Activated B cell treated with CpG ODN at 0.5 μM for 24 hours (primary cell): Measurements from ENCODE around the gene KCNQ2. TPM values are rescaled to one million over a fixed set of nuclear protein-coding genes. Genes with fewer than 3 reads are reported as not detected.

Experiments used
- ATAC-seq: fragments of 200-7000 bp; cut with Tn5 transposase; one replicate; pipeline ENCODE4 v1.10.0; 2021; ENCODE audit warnings: low read depth, mild to moderate bottlenecking, moderate library complexity
- CTCF ChIA-PET: fragments of 350-600 bp; sonication (Branson Sonifier 250); formaldehyde crosslinking; loops from one replicate; lab custom pipeline; 2021; ENCODE audit warnings: antibody characterized with exemption; lab: Charles Lee
- POLR2A ChIA-PET: fragments of 350-600 bp; sonication (Branson Sonifier 250); formaldehyde crosslinking; loops from one replicate; lab custom pipeline; 2021; ENCODE audit warnings: antibody characterized with exemption; lab: Charles Lee
- DNase-seq: peaks from one replicate; pipeline ENCODE4 v3.0.0; 2022
- H3K27ac Mint-ChIP-seq: one replicate; pipeline ENCODE4 v1.8.0; 2020; ENCODE audit warnings: mixed read lengths
- H3K27me3 Mint-ChIP-seq: one replicate; pipeline ENCODE4 v1.8.0; 2021; ENCODE audit warnings: mixed read lengths
- H3K36me3 Mint-ChIP-seq: one replicate; pipeline ENCODE4 v1.8.0; 2021; ENCODE audit warnings: low read depth, mixed read lengths
- H3K4me1 Mint-ChIP-seq: one replicate; pipeline ENCODE4 v1.8.0; 2021; ENCODE audit warnings: mixed read lengths
- H3K4me3 Mint-ChIP-seq: one replicate; pipeline ENCODE4 v1.8.0; 2020; ENCODE audit warnings: mild to moderate bottlenecking, mixed read lengths
- H3K9me3 Mint-ChIP-seq: one replicate; pipeline ENCODE4 v1.8.0; 2020; ENCODE audit warnings: mixed read lengths
- CTCF ChIP-seq: fragments of 200-600 bp; IDR thresholded peaks from one replicate; pipeline ENCODE4 v1.8.0; 2022; ENCODE audit warnings: antibody characterized with exemption, mild to moderate bottlenecking
- intact Hi-C: fragments of 100-400 bp; cut with micrococcal nuclease; formaldehyde crosslinking; loops from one replicate; pipeline ENCODE4 v1.15.1; 2024
- total RNA-seq: library from RNA; stranded (reverse); gene quantifications from 2 replicates; pipeline ENCODE4 v1.2.3, GENCODE V29; 2022

The KCNQ2 gene
- total RNA-seq, 1 donor from 2014 or later = not detected

GRCh38 chr20:63401384-63402110 lies 70.9 kb downstream of the KCNQ2 start:
- Mint-ChIP-seq H3K4me3 (no peak overlapping the region), H3K9me3 (no peaks in the 10 kb centered on the region), H3K36me3 (no peaks in the 10 kb centered on the region), H3K4me1 (no peaks in the 10 kb centered on the region), H3K27me3 (no peaks in the 10 kb centered on the region), H3K27ac (no peak overlapping the region)
- no peak for DNase-seq
- no peak for ATAC-seq
- ChIA-PET POLR2A (no interaction called here), CTCF (no interaction called here)
- intact Hi-C loops = no loop called here
- TF ChIP-seq CTCF = no peak

- Mint-ChIP-seq H3K9me3 (no peaks in the 10 kb centered on the region), H3K4me3 (no peak overlapping the region), H3K27ac (no peak overlapping the region), H3K36me3 (no peaks in the 10 kb centered on the region), H3K4me1 (no peaks in the 10 kb centered on the region), H3K27me3 (no peaks in the 10 kb centered on the region)
- ATAC-seq = no peak
- POLR2A ChIA-PET = no interaction called here
- CTCF ChIA-PET = no interaction called here
- TF ChIP-seq CTCF = no peak
- intact Hi-C loops = no loop called here
- DNase-seq = no peak
Observed at GRCh38 chr20:63400486-63401210, 71.8 kb downstream of the KCNQ2 start.

GRCh38 chr20:63399596-63400375 lies 72.7 kb downstream of the KCNQ2 start:
- ChIA-PET CTCF (no interaction called here), POLR2A (no interaction called here)
- no peaks in the 10 kb centered on the region for H3K9me3 Mint-ChIP-seq
- intact Hi-C loops = no loop called here
- no peak for TF ChIP-seq CTCF
- ATAC-seq (no peak), DNase-seq (no peak)
- no peaks in the 10 kb centered on the region for H3K36me3 Mint-ChIP-seq
- H3K4me1 Mint-ChIP-seq = no peaks in the 10 kb centered on the region
- peaks cover 1% of the 10 kb centered on the region for H3K27me3 Mint-ChIP-seq
- no peak overlapping the region for H3K4me3 Mint-ChIP-seq
- no peak overlapping the region for H3K27ac Mint-ChIP-seq

- Mint-ChIP-seq H3K36me3 (no peaks in the 10 kb centered on the region), H3K4me1 (no peaks in the 10 kb centered on the region), H3K27ac (no peak overlapping the region), H3K27me3 (peaks cover 8% of the 10 kb centered on the region), H3K4me3 (no peak overlapping the region), H3K9me3 (no peaks in the 10 kb centered on the region)
- POLR2A ChIA-PET = no interaction called here
- ATAC-seq = no peak
- intact Hi-C loops = no loop called here
- CTCF ChIA-PET = no interaction called here
- no peak for DNase-seq
- no peak for TF ChIP-seq CTCF
Observed at GRCh38 chr20:63398744-63399514, 73.5 kb downstream of the KCNQ2 start.
